Occipital lobe (tissue), 2 donors: ENCODE data around the gene MUC6. TPM values are rescaled to one million over a fixed set of nuclear protein-coding genes. Genes with fewer than 3 reads are reported as not detected.

Source experiments
- DNase-seq: peaks from one replicate; lab custom pipeline; 2025; lab: John Stamatoyannopoulos, UW
- total RNA-seq: library from RNA; depleted of rRNA; stranded (reverse); fragments of >200 nt; gene quantifications from one replicate; pipeline ENCODE4 v1.2.3, GENCODE V29; 2014

The MUC6 gene, protein sequence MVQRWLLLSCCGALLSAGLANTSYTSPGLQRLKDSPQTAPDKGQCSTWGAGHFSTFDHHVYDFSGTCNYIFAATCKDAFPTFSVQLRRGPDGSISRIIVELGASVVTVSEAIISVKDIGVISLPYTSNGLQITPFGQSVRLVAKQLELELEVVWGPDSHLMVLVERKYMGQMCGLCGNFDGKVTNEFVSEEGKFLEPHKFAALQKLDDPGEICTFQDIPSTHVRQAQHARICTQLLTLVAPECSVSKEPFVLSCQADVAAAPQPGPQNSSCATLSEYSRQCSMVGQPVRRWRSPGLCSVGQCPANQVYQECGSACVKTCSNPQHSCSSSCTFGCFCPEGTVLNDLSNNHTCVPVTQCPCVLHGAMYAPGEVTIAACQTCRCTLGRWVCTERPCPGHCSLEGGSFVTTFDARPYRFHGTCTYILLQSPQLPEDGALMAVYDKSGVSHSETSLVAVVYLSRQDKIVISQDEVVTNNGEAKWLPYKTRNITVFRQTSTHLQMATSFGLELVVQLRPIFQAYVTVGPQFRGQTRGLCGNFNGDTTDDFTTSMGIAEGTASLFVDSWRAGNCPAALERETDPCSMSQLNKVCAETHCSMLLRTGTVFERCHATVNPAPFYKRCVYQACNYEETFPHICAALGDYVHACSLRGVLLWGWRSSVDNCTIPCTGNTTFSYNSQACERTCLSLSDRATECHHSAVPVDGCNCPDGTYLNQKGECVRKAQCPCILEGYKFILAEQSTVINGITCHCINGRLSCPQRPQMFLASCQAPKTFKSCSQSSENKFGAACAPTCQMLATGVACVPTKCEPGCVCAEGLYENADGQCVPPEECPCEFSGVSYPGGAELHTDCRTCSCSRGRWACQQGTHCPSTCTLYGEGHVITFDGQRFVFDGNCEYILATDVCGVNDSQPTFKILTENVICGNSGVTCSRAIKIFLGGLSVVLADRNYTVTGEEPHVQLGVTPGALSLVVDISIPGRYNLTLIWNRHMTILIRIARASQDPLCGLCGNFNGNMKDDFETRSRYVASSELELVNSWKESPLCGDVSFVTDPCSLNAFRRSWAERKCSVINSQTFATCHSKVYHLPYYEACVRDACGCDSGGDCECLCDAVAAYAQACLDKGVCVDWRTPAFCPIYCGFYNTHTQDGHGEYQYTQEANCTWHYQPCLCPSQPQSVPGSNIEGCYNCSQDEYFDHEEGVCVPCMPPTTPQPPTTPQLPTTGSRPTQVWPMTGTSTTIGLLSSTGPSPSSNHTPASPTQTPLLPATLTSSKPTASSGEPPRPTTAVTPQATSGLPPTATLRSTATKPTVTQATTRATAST (N-terminal part only)
- total RNA-seq: not detected

DNA sequence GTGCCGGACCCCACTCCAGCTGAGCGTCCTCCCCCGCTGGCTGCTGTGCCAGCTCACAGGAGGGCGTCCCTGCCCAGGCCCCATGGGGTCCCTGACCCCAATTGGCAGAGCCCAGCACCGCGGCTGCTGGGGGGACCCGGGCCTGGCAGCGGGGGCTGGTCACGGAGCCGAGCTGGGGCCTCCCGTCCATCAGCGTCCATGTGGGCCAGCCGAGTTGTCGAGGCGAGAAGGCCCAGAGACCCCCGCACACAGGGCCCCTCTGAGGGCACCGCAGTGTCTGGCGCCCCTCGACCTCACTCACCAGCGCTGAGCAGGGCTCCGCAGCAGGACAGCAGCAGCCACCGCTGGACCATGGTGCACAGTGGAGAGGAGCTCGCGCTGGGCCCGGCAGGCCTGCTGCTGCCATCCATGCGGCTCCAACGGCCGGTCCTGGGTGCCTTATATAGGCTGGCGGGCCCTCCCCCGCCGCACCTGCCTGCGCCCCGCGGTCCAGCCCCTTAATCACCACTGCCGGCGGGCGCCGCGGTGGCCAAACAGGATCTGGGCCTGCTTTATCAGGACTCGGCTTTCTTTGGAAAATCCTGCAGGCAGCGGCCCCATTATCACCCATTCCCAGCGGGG lies at the start of gene MUC6:
Gene MUC6 (minus strand): TSS at position 416 of the 621 bp plus-strand sequence. CDS start 63 bp downstream, at position 353.
- DNase-seq: no peak

DNA sequence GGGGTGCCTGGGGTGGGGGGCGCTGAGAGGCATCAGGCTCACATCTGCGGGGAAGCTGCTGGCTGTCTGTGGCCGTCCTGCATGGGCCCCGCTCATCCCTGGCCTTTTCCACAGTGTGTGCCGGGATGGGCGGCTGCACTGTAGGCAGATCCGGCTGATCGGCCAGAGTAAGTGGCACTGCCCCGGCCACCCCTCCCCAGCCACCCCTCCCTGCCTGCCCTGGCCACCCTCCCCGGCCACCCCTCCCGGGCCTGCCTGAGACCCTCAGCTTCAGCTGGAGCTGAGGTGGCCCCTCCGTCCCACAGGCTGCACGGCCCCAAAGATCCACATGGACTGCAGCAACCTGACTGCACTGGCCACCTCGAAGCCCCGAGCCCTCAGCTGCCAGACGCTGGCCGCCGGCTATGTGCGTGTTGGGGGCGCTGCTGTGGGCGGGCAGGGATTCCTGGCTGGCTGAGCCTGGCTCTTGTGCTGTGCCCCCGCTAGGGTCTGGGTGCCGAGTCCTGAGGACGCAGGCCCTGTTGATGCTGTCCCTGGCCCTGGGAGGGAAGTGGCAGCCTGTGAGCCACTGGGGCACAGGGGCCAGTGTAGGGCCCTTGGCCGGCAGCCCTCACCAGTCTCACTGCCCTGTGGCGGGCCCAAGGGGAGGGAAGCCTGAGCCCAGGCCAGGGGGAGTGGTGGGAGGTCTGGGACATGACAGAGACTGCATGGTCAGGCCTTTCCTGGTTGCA lies 49.1 kb upstream of the MUC6 start:
- DNase-seq: no peak

- DNase-seq: no peak
These were observed 48.3 kb upstream of the MUC6 start for GRCh38 chr11:1084561-1085439.

DNA sequence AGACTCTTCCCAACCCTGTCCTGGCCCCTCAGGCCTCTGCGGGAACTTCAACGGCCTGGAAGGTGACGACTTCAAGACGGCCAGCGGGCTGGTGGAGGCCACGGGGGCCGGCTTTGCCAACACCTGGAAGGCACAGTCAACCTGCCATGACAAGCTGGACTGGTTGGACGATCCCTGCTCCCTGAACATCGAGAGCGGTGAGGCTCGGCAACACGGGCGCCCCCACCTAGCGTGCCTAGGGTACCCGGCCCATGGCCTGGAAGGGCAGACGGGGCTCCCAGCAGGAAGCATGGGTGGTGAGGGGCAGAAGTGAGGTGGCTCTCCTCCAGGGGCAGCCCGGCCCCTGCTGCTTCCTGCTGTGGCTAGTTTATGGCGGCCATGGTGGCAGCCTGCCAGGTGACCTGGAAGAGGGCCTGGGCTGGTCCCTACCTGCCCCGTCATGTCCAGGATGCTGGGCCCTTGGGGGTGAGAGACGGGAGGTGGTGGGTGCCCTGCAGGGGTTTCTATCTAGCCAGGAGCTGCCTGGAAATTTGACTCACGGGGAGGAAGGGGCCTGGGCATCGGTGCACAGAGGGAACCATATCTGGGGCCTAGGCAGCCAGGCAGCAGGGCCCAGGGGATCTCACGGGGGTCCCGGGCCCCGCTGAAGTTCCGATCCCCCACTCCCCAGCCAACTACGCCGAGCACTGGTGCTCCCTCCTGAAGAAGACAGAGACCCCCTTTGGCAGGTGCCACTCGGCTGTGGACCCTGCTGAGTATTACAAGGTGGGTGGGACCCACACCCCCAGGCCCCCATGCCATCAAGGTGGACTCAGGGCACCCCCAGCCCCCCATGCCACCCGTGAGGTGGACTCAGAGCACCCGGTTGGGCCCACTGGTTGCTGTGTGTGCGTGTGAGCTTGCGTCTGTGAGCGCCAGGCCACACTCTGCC lies 47.4 kb upstream of the MUC6 start:
- no peak for DNase-seq

DNA sequence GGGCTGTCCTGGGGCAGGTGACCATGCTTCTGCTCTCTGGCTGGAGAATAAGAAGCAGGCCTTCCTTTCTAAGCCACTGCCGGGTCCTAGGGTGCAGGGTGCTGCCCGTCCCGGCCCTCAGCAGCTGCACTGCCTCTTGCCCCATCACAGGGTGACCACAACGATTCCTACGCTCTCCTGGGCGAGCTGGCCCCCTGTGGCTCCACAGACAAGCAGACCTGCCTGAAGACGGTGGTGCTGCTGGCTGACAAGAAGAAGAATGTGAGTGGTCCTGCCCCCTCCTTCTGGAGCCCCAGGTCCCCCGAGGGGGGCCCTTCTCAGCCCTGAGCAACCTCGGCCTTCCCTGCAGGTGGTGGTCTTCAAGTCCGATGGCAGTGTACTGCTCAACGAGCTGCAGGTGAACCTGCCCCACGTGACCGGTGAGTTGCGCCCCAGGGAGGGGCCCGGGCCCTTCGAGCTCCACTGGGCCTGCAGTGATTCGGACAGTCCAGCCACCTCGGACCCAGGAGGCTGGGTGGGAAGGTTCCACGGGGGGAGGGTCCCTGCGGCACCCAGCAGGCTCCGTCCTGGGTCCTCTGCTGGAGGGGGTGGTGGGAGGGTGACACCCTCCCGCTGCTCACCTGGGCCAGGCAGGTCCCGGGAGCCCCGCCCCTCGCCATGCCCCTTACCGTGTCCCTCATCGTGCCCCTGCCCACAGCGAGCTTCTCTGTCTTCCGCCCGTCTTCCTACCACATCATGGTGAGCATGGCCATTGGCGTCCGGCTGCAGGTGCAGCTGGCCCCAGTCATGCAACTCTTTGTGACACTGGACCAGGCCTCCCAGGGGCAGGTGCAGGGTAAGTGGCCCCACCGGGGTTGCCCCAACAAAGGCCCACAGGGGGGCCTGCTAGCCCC lies 46.5 kb upstream of the MUC6 start:
- no peak for DNase-seq

DNA sequence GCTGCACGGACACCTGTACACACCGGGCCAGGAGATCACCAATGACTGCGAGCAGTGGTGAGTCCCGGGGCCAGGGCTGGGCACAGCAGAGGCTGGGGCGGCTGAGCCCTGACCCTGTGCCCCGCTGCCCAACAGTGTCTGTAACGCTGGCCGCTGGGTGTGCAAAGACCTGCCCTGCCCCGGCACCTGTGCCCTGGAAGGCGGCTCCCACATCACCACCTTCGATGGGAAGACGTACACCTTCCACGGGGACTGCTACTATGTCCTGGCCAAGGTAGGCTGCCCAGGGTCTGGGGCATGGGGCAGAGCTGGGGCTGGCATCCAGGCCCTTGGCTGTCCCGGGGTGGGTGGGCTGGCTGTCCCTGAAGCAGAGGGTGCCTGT lies 45.8 kb upstream of the MUC6 start:
- DNase-seq: no peak

- no peak for DNase-seq
These were observed 45.2 kb upstream of the MUC6 start for GRCh38 chr11:1081601-1082311.

GRCh38 chr11:1078191-1078601 lies 41.7 kb upstream of the MUC6 start:
- no peak for DNase-seq

DNA sequence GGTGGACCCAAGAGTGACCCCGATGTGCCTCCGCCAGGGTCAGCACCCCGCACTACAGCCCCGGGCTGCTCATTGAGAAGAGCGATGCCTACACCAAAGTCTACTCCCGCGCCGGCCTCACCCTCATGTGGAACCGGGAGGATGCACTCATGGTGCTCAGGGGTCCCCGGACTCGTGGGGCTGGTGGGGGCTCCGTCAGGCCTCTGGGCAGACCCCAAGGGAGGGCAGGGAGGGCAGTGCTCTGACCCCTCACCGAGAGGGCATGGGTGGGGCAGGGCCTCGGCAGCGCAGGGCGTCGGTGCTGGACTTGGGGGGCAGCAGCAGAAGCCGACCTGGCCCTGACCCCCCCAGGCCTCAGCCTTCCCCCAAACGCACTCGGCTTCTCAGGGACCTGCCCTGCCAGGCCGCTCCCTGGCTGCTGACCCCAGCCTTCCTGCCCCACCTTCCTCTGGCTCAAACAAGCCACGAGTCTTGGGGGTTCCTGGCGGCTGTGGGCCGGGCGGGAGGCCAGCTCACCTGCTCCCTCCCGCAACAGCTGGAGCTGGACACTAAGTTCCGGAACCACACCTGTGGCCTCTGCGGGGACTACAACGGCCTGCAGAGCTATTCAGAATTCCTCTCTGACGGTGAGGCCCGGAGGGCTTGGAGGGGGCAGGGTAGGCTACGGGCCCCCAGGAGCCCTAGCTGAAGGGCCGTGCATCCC lies 41.0 kb upstream of the MUC6 start:
- no peak for DNase-seq

DNA sequence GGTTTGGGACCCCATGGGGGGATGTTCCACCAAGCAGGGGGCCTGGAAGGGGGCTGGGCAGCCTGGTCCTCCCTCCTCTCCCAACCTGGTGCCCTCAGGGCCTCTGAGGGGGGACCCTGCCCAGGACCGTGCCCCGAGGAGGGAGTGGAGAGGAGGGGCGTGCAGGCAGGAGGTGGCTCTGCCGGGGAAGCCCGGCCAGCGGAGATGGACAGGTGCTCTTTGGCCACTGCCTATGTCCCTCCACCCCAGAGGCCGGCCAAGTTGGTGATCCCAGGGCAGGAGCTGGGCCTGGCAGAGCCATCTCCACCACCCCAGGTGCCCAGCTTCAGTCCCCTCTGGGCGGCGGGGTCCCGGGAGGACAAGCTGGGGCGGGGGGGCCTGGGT lies 40.5 kb upstream of the MUC6 start:
- DNase-seq: no peak

GRCh38 chr11:1076061-1076665 lies 39.6 kb upstream of the MUC6 start:
- no peak for DNase-seq

- DNase-seq: no peak
These were observed 38.9 kb upstream of the MUC6 start for GRCh38 chr11:1075341-1075911.

DNA sequence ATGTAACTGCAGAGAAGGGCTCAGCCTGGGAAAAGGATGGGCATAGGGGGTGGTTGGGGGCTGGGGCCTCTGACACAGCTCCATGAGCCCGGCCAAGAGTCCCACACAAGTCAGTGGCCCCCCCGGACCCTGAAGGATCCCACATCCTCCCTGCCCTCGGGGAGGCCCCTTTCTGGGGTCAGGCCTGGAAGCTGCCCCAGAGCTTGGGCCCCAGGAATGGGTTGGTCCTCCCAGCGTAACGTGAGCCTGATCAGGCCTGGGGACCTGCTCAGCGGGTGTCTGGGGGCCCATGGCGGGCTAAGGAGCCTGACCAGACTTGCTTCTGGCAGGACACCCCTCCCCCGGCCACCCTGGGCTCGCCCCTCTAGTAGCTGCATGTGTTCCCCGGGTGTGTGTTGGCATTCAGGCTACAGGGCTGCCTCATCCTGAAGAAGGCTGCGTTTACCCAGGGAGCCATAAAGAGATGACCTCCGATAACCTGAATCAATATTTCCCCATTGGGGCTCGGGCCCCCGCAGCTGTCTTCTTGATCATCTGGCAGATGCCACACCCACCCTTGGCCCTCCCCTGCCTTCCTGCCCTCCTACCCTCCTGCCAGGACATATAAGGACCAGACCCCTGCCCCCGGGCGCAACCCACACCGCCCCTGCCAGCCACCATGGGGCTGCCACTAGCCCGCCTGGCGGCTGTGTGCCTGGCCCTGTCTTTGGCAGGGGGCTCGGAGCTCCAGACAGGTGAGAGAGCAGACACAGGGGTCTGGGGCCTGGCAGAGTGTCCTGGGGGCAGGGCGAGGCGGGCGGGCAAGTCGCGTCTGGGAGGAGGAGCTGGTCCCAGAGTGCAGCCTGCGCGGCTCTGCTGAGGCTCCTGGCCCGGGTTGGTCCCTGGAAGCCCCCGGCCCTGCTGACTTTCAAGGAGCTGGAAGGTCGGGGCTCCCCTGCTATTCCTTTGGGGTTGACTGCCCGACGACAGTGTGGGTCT lies 38.0 kb upstream of the MUC6 start, which contains the start of gene MUC2:
Gene MUC2 (plus strand): TSS at position 631 of the 978 bp plus-strand sequence.
- DNase-seq: no peak

DNA sequence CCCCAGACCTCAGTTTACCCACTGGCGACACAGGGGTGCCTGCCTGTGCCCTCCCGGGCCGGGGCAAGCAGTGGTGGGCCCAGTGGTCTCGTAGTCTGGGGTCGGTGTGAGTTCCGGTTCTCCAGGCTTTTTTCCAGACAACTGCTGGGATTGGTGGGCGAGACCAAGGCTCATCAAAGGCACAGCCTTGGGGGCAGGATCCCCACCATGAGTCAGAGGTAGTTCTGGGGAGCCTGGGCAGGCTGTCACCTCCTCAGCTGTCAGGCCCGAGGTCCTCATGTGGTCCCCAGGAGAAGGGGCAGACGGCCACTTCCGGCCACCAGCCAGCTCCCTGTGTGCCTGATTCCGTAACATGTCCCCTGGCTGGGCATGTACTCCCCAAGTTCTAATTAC lies 37.3 kb upstream of the MUC6 start:
- DNase-seq: no peak
